VCaP (cell line): ENCODE measurements around the gene OR7G2.

ENCODE experiments used
- H3K27ac ChIP-seq: fragments of 450-650 bp; 2 replicates; pipeline ENCODE4 v1.5.1; 2017
- TF ChIP-seq, protein P1 (sequence below): fragments of 450-650 bp; conservative IDR thresholded peaks from 2 replicates; pipeline ENCODE4 v1.5.1; 2017; ENCODE audit warnings: mild to moderate bottlenecking, moderate library complexity

Gene OR7G2

GRCh38 chr19:9144920-9145319 is 37.6 kb upstream of the OR7G2 start:
- H3K27ac ChIP-seq: no peak overlapping the region
- TF ChIP-seq, protein P1, sequence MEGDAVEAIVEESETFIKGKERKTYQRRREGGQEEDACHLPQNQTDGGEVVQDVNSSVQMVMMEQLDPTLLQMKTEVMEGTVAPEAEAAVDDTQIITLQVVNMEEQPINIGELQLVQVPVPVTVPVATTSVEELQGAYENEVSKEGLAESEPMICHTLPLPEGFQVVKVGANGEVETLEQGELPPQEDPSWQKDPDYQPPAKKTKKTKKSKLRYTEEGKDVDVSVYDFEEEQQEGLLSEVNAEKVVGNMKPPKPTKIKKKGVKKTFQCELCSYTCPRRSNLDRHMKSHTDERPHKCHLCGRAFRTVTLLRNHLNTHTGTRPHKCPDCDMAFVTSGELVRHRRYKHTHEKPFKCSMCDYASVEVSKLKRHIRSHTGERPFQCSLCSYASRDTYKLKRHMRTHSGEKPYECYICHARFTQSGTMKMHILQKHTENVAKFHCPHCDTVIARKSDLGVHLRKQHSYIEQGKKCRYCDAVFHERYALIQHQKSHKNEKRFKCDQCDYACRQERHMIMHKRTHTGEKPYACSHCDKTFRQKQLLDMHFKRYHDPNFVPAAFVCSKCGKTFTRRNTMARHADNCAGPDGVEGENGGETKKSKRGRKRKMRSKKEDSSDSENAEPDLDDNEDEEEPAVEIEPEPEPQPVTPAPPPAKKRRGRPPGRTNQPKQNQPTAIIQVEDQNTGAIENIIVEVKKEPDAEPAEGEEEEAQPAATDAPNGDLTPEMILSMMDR: no peak

- TF ChIP-seq, protein P1: no peak
- peak within 1 kb of the TSS; percentile 63; the same call in 1 of the 2 replicates for H3K27ac ChIP-seq
These were observed 33.0 kb upstream of the OR7G2 start, which contains the start of gene ZNF317 for GRCh38 chr19:9140159-9140874. TSS of gene ZNF317 (plus strand) at chr19:9140397. CDS start at chr19:9156017, 15,620 bp downstream.

DNA sequence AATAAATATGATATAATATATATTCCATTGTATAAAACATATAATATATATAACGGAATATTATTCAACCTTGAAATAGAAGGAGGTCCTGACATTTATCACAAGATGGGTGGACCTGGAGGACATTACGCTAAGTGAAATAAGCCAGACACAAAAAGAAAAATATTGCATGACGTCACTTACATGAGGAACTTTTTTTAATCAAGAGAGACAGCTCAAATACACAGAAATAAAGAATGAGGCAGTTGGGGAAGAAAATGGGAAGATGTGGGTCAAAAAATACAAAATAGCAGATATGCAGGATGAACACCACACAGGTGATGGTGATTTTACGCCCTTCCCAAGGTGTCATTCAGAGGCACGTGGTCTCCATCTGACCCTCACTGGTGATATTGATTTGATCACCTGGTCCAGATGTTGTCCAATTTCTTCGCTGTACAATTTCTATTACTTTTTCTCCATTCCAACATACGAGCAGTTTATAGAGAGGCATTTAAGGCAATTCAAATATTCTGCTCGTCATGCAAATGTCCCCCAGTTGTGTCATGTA is 32.4 kb upstream of the OR7G2 start:
- H3K27ac ChIP-seq: peak overlapping the region; percentile 63; the same call in 1 of the 2 replicates
- TF ChIP-seq, protein P1: no peak

DNA sequence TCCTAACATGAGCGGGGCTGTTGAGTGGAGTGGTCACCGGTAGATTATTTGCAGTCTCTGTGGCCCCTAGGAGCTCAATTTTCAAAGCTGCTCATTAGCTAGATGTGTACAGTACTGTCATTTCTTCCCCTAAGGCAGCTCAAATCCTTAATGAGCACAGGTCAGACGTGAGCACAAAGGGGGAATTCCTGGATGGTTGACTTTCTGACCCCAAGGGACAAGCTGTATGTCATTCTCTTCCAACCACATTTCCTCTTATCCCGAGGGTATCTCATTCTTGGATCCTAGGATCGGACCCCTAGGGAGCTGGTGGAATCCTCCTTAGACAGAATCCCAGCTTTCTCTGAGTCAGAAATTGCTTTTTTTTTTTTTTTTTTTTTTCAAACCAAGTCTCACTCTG is 25.1 kb upstream of the OR7G2 start:
- H3K27ac ChIP-seq: no peak overlapping the region
- TF ChIP-seq, protein P1: no peak

DNA sequence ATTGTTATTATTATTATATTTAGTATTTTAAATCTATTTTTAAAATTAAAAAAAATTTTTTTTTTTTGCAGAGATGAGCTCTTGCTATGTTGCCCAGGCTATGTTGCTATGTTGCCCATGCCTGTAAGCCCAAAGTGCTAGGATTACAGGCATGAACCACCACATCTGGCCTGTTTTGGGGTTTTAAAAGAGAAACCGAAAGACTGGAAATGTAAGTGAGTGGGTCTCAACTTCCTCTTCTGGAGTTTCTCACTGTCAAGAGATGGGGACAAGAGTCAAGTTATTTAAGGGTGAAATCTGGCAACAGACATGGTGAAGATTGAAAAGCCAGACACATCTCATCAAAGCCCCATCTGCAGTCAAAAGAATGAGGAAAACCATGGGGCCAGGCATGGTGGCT is 23.7 kb upstream of the OR7G2 start:
- H3K27ac ChIP-seq: no peak overlapping the region
- TF ChIP-seq, protein P1: no peak

GRCh38 chr19:9128171-9128570 is 20.9 kb upstream of the OR7G2 start:
- TF ChIP-seq, protein P1: no peak
- no peak overlapping the region for H3K27ac ChIP-seq

GRCh38 chr19:9126900-9127405 is 19.7 kb upstream of the OR7G2 start, which contains the start of gene OR7G3:
TSS of gene OR7G3 (minus strand) at chr19:9126950. CDS start at chr19:9126950, 0 bp downstream.
- H3K27ac ChIP-seq: no peak within 1 kb of the TSS

More at GRCh38 chr19:9126900-9127405, 19.7 kb upstream of the OR7G2 start, which contains the start of gene OR7G3:
- TF ChIP-seq, protein P1: no peak
